Adrenal gland (tissue), 12 donors: ENCODE results near the gene RUVBL2. TPM values are rescaled to one million over a fixed set of nuclear protein-coding genes. Genes with fewer than 3 reads are reported as not detected.

Source experiments
- DNase-seq, 7 donors: peaks; one replicate each; pipeline ENCODE4 v3.0.0-alpha.2; 2019 to 2020
- H3K27ac ChIP-seq, 5 donors: fragments of 200-600 bp; sonication (generic) in 4 of 5; 1 replicate in 3 of 5; 2 replicates in 2 of 5; pipeline versions ENCODE4 v1.5.1 to v1.8.0; 2016 to 2020; ENCODE audit warnings: mild to moderate bottlenecking in 1 of 5
- H3K27me3 ChIP-seq: fragments of 200-600 bp; 2 replicates; pipeline ENCODE4 v1.8.0; 2021
- H3K36me3 ChIP-seq, 2 donors: fragments of 200-600 bp; replicated peaks in 1 of 2; 1 replicate in 1 of 2; 2 replicates in 1 of 2; pipeline versions ENCODE4 v1.5.1 to v1.8.0; 2018 to 2022
- H3K4me1 ChIP-seq, 2 donors: fragments of 200-600 bp; replicated peaks in 1 of 2; 1 replicate in 1 of 2; 2 replicates in 1 of 2; pipeline versions ENCODE4 v1.5.1 to v1.8.0; 2018 to 2021
- H3K4me3 ChIP-seq, 4 donors: fragments of 200-600 bp; sonication (generic) in 3 of 4; one replicate each; pipeline ENCODE4 v1.5.1; 2016 to 2018
- H3K9me3 ChIP-seq, 3 donors: fragments of 200-600 bp; sonication (generic) in 1 of 3; replicated peaks in 1 of 3; 1 replicate in 2 of 3; 2 replicates in 1 of 3; pipeline versions ENCODE4 v1.5.1 to v1.8.0; 2016 to 2021
- CTCF ChIP-seq, 6 experiments: fragments of 450-650 bp in 4 of 6; fragments of 200-600 bp in 2 of 6; sonication (generic) in 1 of 6; IDR thresholded peaks; 1 replicate in 5 of 6; 2 replicates in 1 of 6; pipeline versions ENCODE4 v1.5.1 to v1.8.0; 2016 to 2021; ENCODE audit warnings: antibody characterized with exemption in 6 of 6, mild to moderate bottlenecking in 2 of 6, moderate library complexity in 1 of 6
- POLR2A ChIP-seq, 2 donors: fragments of 450-650 bp; IDR thresholded peaks; one replicate each; pipeline ENCODE4 v1.6.1; 2017; ENCODE audit warnings: antibody characterized with exemption in 2 of 2, mild to moderate bottlenecking in 2 of 2, moderate library complexity in 1 of 2
- WGBS, 4 donors: extraction: QIAGEN DNeasy Blood & Tissue Kit in 2 of 4; methylation state at CpG; one replicate each; pipeline versions ENCODE4 v1.1.5 to v1.1.7; 2013 to 2017; 5-methylcytosine and 5-hydroxymethylcytosine counted together
- intact Hi-C, 2 donors: fragments of 100-400 bp; cut with DNase I; formaldehyde crosslinking; loops; one replicate each; pipeline versions ENCODE4 v1.14.1 to v1.15.0; 2022 to 2023
- polyA plus RNA-seq, 3 donors: library from polyadenylated mRNA; stranded (reverse); fragments of 200-250 nt in 2 of 3; fragments of 350-450 nt in 1 of 3; fragmentation: Illumina TruSeq in 1 of 3; extraction: RNeasy Lipid Tissue Mini Kit (QIAGEN cat#74804) in 1 of 3; gene quantifications; one replicate each; pipeline ENCODE4 v1.2.3, GENCODE V29; 2013 to 2014
- total RNA-seq, 9 donors: library from RNA; depleted of rRNA in 4 of 9; stranded (reverse); fragments of >200 nt in 4 of 9; fragments of 120-200 nt in 1 of 9; fragmentation: NEBNext Ultra II Directional in 1 of 9; extraction: Animal tissue kit (Norgen Biotek cat#: 25700) in 1 of 9; gene quantifications; one replicate each; pipeline versions ENCODE4 v1.1.0 to v1.2.4, GENCODE V29; 2013 to 2023
- donor health status: healthy with polysubstance abuse.
- donor health status: Bipolar disorder and iron deficiency.
- donor health status: DM: yes; HTN: yes; CAD: no.
- donor health status: DM: no; HTN: no; CAD: no.
- donor health status: DM: no; HTN: no; CAD: no.
- donor health status: DM: yes; HTN: yes; CAD: no.

Gene RUVBL2
- total and polyA plus RNA-seq, 12 donors: 41.3 to 143 (median 75.6) TPM

- intact Hi-C loops: no loop called here
- H3K4me3 ChIP-seq: no peak overlapping the region
- WGBS, 4 donors: 93 to 94% (median 93%) methylated on average over 8 of the region's 8 CpGs
- H3K27me3 ChIP-seq: no peaks in the 10 kb centered on the region
- TF ChIP-seq POLR2A (IDR thresholded peaks at IDR 0.05): no peak
- TF ChIP-seq CTCF (IDR thresholded peaks at IDR 0.05): no peak
- H3K27ac ChIP-seq: no peak overlapping the region
- H3K9me3 ChIP-seq: no peaks in the 10 kb centered on the region
- no peaks in the 10 kb centered on the region for H3K36me3 ChIP-seq
- peaks cover 0 to 10% of the 10 kb centered on the region in 2 donors for H3K4me1 ChIP-seq
- DNase-seq: no peak
Measured at GRCh38 chr19:48958006-48958405, 35.7 kb upstream of the RUVBL2 start.

GRCh38 chr19:48959341-48960239 is 34.1 kb upstream of the RUVBL2 start:
- Histone ChIP-seq H3K27ac (no peak overlapping the region), H3K9me3 (no peaks in the 10 kb centered on the region), H3K4me1 (peaks cover 15 to 25% of the 10 kb centered on the region in 2 donors), H3K4me3 (no peak overlapping the region), H3K27me3 (no peaks in the 10 kb centered on the region), H3K36me3 (no peaks in the 10 kb centered on the region)
- DNase-seq: no peak
- WGBS, 4 donors: 80 to 85% (median 82%) methylated on average over 16 of the region's 16 CpGs
- intact Hi-C loops: loop anchor here in 1 of 2 donors (10.0 kb wide), 1 partner anchor 85 kb away; the partner anchor contains the start of gene PPP1R15A
- TF ChIP-seq CTCF (IDR thresholded peaks at IDR 0.05) (no peak), POLR2A (IDR thresholded peaks at IDR 0.05) (no peak)

GRCh38 chr19:48961051-48961649 is 32.5 kb upstream of the RUVBL2 start:
- intact Hi-C loops: loop anchor here in 1 of 2 donors (10.0 kb wide), 1 partner anchor 86 kb away; the partner anchor contains the start of gene PPP1R15A
- no peak for DNase-seq
- no peak overlapping the region for H3K27ac ChIP-seq

More at GRCh38 chr19:48961051-48961649, 32.5 kb upstream of the RUVBL2 start:
- 85 to 90% (median 85%) methylated on average over 19 of the region's 19 CpGs for WGBS, 4 donors
- Histone ChIP-seq H3K36me3 (peaks cover 0 to 3% of the 10 kb centered on the region in 2 donors), H3K27me3 (no peaks in the 10 kb centered on the region), H3K4me3 (no peak overlapping the region), H3K9me3 (no peaks in the 10 kb centered on the region), H3K4me1 (peaks cover 20% of the 10 kb centered on the region in 2 donors)
- TF ChIP-seq CTCF (IDR thresholded peaks at IDR 0.05) (no peak), POLR2A (IDR thresholded peaks at IDR 0.05) (no peak)
